Natural killer cell (primary cell): ENCODE results near the gene CRABP2. TPM values are rescaled to one million over a fixed set of nuclear protein-coding genes. Genes with fewer than 3 reads are reported as not detected.

ENCODE experiments used
- ATAC-seq, 3 donors: fragments of 150-1000 bp in 2 of 3; fragments of 200-7000 bp in 1 of 3; cut with Tn5 transposase; 1 replicate in 1 of 3; 2 replicates in 2 of 3; pipeline ENCODE4 v1.10.0; 2021; ENCODE audit warnings: mild to moderate bottlenecking in 2 of 3, moderate library complexity in 2 of 3
- DNase-seq, 2 donors: peaks; one replicate each; pipeline versions ENCODE4 v3.0.0 to v3.0.0-alpha.2; 2013 to 2021; ENCODE audit warnings: mixed read lengths in 1 of 2
- H3K27ac ChIP-seq: one replicate; pipeline ENCODE4 v1.5.1; 2013; ENCODE audit warnings: mild to moderate bottlenecking, low read length
- H3K27me3 ChIP-seq: one replicate; pipeline ENCODE4 v1.6.1; 2013; ENCODE audit warnings: low read length; ENCODE audit not compliant: control insufficient read depth, insufficient read depth
- H3K36me3 ChIP-seq: one replicate; pipeline ENCODE4 v1.6.1; 2013; ENCODE audit warnings: low read length; ENCODE audit not compliant: control insufficient read depth, insufficient read depth
- H3K4me1 ChIP-seq: one replicate; pipeline ENCODE4 v1.6.1; 2013; ENCODE audit warnings: low read length; ENCODE audit not compliant: control insufficient read depth, insufficient read depth
- H3K4me3 ChIP-seq: one replicate; pipeline ENCODE4 v1.5.1; 2013; ENCODE audit warnings: low read length
- H3K9me3 ChIP-seq: one replicate; pipeline ENCODE4 v1.6.1; 2013; ENCODE audit warnings: low read length; ENCODE audit not compliant: control insufficient read depth, insufficient read depth
- H3K27ac Mint-ChIP-seq, 2 donors: one replicate each; pipeline ENCODE4 v1.8.0; 2022; ENCODE audit warnings: mild to moderate bottlenecking in 2 of 2, mixed read lengths in 2 of 2, moderate library complexity in 1 of 2
- H3K27me3 Mint-ChIP-seq, 2 donors: one replicate each; pipeline ENCODE4 v1.8.0; 2022; ENCODE audit warnings: low read depth in 2 of 2, mixed read lengths in 2 of 2
- H3K36me3 Mint-ChIP-seq: one replicate; pipeline ENCODE4 v1.8.0; 2022; ENCODE audit warnings: mixed read lengths
- H3K4me1 Mint-ChIP-seq, 2 donors: one replicate each; pipeline ENCODE4 v1.8.0; 2022; ENCODE audit warnings: mixed read lengths in 2 of 2
- H3K4me3 Mint-ChIP-seq: one replicate; pipeline ENCODE4 v1.8.0; 2022; ENCODE audit warnings: mild to moderate bottlenecking, moderate library complexity, mixed read lengths
- H3K9me3 Mint-ChIP-seq, 2 donors: one replicate each; pipeline ENCODE4 v1.8.0; 2022; ENCODE audit warnings: mixed read lengths in 2 of 2
- CTCF ChIP-seq: fragments of 200-600 bp; IDR thresholded peaks from one replicate; pipeline ENCODE4 v1.8.0; 2022; ENCODE audit warnings: antibody characterized with exemption
- WGBS: methylation state at CpG from one replicate; pipeline ENCODE4 v1.1.7; 2013; ENCODE audit warnings: missing lambda C conversion rate; ENCODE audit not compliant: insufficient coverage; 5-methylcytosine and 5-hydroxymethylcytosine counted together
- intact Hi-C: fragments of 100-400 bp; cut with micrococcal nuclease; formaldehyde crosslinking; loops from one replicate; pipeline ENCODE4 v1.14.2; 2022
- total RNA-seq, 4 donors: library from RNA; stranded (reverse); fragments of 120-200 nt in 1 of 4; gene quantifications; one replicate each; pipeline versions ENCODE4 v1.2.3 to v1.2.4, GENCODE V29; 2013 to 2022

CRABP2 gene
- total RNA-seq, 3 donors from 2014 or later (not counting 1 experiment from before 2014, with no cell fraction given): 3.0 to 3.8 (median 3.0) TPM

GRCh38 chr1:156668801-156669637 is 36.4 kb downstream of the CRABP2 start:
- no peaks in the 10 kb centered on the region for H3K36me3 ChIP-seq
- 87% methylated on average over 17 of the region's 17 CpGs for WGBS
- H3K36me3 Mint-ChIP-seq: no peaks in the 10 kb centered on the region
- H3K4me1 Mint-ChIP-seq: no peaks in the 10 kb centered on the region
- ATAC-seq (no peak), DNase-seq (no peak)
- H3K4me3 Mint-ChIP-seq: no peak overlapping the region
- no peaks in the 10 kb centered on the region for H3K9me3 ChIP-seq
- peaks cover 16% of the 10 kb centered on the region for H3K4me1 ChIP-seq
- peaks cover 29 to 31% of the 10 kb centered on the region in 2 donors for H3K27me3 Mint-ChIP-seq
- H3K4me3 ChIP-seq: no peak overlapping the region
- H3K27ac ChIP-seq: no peak overlapping the region
- H3K27me3 ChIP-seq: no peaks in the 10 kb centered on the region
- no peaks in the 10 kb centered on the region for H3K9me3 Mint-ChIP-seq
- H3K27ac Mint-ChIP-seq: no peak overlapping the region
- intact Hi-C loops: no loop called here
- no peak for TF ChIP-seq CTCF

- H3K4me3 Mint-ChIP-seq: no peak overlapping the region
- no peak overlapping the region for H3K4me3 ChIP-seq
- no peak for TF ChIP-seq CTCF
- no peaks in the 10 kb centered on the region for H3K27me3 ChIP-seq
- WGBS: 90% methylated on average over 5 of the region's 9 CpGs
- H3K36me3 ChIP-seq: no peaks in the 10 kb centered on the region
- ATAC-seq (no peak), DNase-seq (no peak)
- no peaks in the 10 kb centered on the region for H3K36me3 Mint-ChIP-seq
- no peak overlapping the region for H3K27ac ChIP-seq
- H3K9me3 Mint-ChIP-seq: no peaks in the 10 kb centered on the region
- H3K27me3 Mint-ChIP-seq: peaks cover 21 to 22% of the 10 kb centered on the region in 2 donors
- peaks cover 16% of the 10 kb centered on the region for H3K4me1 ChIP-seq
- no peak overlapping the region for H3K27ac Mint-ChIP-seq
- peaks cover 0 to under 1% of the 10 kb centered on the region in 2 donors for H3K4me1 Mint-ChIP-seq
- no peaks in the 10 kb centered on the region for H3K9me3 ChIP-seq
- intact Hi-C loops: no loop called here
Observed at GRCh38 chr1:156667968-156668709, 37.2 kb downstream of the CRABP2 start.

GRCh38 chr1:156667610-156667967 is 37.8 kb downstream of the CRABP2 start:
- 90% methylated on average over 5 of the region's 5 CpGs for WGBS
- intact Hi-C loops: no loop called here
- H3K9me3 ChIP-seq: no peaks in the 10 kb centered on the region

More at GRCh38 chr1:156667610-156667967, 37.8 kb downstream of the CRABP2 start:
- H3K4me3 Mint-ChIP-seq: no peak overlapping the region
- no peaks in the 10 kb centered on the region for H3K9me3 Mint-ChIP-seq
- H3K27me3 Mint-ChIP-seq: peaks cover 17 to 20% of the 10 kb centered on the region in 2 donors
- no peaks in the 10 kb centered on the region for H3K36me3 ChIP-seq
- ATAC-seq (no peak), DNase-seq (no peak)
- H3K4me1 Mint-ChIP-seq: peaks cover 0 to 5% of the 10 kb centered on the region in 2 donors
- TF ChIP-seq CTCF: no peak
- H3K27me3 ChIP-seq: no peaks in the 10 kb centered on the region
- H3K27ac Mint-ChIP-seq: no peak overlapping the region
- no peak overlapping the region for H3K27ac ChIP-seq
- no peaks in the 10 kb centered on the region for H3K36me3 Mint-ChIP-seq
- peaks cover 17% of the 10 kb centered on the region for H3K4me1 ChIP-seq
- no peak overlapping the region for H3K4me3 ChIP-seq
